Activated CD4-positive, alpha-beta T cell treated with anti-CD3 and anti-CD28 coated beads for 48 hours (primary cell): ENCODE measurements around the gene JPH2.

Source experiments
- DNase-seq: peaks from one replicate; pipeline ENCODE4 v3.0.0-alpha.2; 2020

Gene JPH2

DNA sequence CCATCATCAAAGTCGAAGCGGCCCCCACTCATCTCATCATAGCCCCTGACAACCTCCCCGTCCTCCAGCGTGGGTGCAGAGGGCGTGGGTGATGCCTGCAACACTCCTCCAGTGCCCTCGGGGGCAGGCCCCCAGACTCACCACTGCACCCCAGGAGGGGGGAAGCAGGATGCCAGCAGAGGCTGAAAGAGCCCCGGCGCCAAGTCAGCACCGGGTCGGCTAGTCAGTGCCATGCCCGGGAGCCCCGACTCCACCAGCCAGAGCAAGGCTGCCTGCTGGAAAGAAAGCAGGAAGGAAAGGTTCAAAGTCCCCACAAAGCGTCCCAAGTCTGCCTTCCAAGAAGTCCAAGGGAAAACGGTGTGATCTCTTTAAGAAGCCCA is 324 bp downstream of the JPH2 start:
- DNase-seq, result no peak

DNA sequence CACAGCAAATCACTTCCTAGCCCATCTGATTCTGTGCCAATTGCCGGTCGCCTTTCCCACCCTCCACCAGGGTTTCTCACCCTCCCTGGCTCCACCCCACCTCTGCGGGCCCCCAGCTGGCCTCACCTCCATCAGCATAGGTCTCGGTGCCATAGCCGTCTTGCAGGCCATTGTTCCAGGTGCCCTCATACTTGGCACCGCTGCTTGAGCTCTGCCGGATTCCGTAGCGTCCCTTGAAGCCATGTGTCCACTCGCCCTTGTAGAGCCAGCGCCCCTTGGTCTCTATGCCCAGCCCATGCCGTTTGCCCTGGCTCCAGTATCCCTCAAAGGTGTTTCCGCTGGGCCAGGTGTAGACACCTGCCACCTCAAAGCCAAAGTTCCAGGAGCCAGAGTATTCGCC is 787 bp downstream of the JPH2 start:
- DNase-seq, result no peak

DNA sequence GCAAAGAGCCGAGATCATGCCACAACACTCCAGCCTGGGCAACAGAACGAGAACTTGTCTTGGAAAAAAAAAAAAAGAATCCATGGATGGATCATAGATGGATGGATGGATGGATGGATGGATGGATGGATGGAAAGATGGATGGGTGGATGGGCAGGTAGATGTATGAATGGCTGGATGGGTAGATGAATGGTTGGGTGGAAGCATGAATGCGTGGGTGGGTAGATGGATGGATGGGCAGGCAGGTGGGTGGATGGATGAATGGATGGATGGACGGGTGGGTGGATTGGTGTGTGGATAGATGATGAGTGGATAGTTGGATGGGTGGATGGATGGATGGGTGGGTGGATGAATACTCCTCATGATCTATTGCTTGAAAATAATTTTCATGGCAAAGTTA is 1.4 kb downstream of the JPH2 start:
- no peak for DNase-seq

DNA sequence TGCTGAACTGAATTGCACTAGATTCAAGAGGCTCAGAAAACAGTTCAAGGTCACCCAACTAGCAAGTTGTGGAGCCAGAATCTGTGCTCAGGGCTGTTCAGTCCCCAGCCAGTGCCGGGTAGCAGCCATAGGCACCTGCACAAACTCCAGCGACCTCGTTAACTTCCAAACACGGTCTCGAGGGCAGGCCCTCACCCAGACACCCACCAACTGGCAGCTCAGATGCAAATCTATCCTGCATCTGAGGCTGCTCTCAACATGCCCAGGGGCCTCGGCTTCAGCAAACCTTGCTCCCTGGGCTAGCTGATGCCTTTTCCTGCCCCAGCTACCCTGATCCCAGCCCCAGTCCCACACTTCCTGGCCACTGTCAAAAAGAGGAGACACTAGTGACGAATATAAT is 3.7 kb downstream of the JPH2 start:
- DNase-seq, result no peak

DNA sequence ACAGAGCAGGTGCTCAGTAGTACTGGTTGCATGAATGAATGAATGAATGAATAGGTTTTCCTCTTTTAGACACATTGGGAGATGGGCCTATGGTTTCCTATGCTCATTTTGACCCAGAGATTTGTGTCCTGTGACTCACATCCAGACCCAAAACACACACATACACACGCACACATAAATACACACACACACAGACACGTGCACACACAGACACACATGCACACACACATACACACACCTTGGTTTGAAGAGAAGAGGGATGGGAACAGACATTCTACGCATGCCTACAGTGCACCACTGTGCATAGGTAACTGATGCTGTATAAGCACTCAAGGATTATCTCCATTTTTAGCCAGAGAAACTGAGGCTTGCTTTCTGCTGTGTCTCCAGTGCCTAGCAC is 4.1 kb downstream of the JPH2 start:
- DNase-seq, result no peak

DNA sequence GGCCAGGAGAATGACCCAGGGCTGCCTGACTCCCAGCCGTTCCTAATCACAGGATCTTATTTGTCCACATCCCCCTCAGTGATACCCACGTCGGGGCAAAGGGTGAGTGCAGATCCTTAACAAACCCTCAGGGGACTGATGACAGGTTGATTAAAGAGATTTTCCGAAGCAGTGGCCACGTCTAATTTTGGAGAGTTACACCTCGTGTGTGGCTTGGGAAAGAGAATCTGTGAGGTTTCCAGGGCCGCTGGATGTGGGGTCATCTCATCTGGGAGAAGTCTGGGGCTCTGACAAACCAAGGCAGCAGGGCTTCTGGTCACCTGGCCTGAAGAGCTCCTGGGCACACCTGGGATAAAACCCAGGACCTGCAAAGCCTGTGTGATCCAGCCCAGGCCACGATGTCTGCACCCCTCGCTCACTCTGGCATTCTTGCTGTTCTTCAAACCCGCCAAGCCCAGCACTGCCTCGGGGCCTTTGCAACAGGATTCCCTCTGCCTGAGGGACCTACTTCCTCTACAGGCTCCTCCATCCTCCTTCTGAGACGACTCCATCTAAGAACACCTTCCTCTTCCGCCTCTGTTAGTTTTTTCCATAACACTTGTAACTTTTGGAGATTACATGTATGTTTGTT is 4.7 kb downstream of the JPH2 start:
- no peak for DNase-seq

DNA sequence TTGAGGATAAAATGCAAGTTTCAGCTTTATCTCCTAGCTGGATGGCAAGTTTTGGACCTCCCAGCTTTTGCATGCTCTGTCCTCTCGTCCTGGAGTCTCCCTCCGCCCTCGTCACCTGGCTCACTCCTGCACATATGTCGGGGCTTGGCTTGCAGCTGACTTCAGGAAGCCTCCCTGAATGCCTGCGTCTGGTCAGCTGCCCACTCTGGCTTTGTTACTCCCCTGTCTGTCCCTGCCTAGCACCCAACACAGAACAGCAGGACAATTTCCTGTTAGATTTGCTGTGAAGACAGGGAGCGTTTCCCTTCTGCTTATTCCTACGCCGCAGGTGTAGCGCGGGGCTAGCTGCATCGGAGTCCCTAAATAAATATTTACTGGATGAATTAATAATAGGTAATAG is 5.4 kb downstream of the JPH2 start:
- no peak for DNase-seq

DNA sequence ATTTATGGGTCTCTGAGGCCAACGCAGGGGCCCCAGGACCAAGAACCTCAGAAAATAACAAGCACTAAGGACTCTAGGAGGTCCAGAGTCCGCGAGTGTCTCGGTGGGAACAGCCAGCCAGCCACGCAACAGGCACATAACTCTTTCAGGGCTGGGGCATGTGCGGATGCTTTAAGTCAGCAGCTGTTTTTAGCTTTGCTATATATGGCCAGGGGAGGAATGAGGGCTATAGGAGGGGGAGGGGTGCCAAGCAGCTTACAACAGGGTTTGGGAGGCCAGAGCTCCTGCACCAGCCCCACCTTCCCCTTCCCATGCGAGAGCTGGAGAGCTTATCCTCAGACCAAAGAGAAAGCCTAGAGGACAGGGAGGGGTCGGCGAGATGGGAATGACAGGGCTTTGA is 6.2 kb downstream of the JPH2 start:
- DNase-seq, result no peak

DNA sequence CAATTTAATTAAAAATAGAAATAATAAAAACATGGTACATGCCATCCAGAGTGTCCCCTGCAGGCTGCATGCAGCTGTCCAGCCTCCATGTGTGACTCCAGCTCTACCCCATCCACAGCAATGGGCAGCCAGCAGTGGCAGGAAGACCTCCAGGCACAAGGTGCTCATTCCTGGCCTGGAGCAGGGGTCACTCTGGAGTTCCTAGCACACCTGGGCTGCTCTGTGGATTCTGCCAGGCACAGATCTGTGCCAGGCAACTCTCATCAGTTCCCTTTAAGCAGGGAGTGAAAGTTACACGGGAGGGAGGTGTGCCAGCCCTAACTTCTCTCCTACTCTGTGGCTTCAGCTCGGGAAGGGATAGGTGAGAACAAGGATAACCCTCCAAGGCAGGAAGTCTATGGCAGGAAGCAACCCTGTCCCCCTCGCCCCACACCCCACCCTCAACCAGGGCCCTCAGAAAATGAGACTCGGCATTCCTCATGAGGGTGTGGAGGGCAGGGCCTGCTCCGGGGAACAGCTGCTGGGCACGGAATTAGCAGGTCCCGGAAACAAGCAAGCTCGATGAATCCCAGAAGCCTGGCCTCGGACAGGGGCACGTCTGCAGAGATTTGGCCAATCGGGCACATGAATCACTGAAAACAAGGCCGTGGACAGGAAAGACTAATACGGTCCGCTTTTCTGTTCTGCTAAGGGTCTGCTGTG is 10.0 kb downstream of the JPH2 start:
- DNase-seq, result no peak

DNA sequence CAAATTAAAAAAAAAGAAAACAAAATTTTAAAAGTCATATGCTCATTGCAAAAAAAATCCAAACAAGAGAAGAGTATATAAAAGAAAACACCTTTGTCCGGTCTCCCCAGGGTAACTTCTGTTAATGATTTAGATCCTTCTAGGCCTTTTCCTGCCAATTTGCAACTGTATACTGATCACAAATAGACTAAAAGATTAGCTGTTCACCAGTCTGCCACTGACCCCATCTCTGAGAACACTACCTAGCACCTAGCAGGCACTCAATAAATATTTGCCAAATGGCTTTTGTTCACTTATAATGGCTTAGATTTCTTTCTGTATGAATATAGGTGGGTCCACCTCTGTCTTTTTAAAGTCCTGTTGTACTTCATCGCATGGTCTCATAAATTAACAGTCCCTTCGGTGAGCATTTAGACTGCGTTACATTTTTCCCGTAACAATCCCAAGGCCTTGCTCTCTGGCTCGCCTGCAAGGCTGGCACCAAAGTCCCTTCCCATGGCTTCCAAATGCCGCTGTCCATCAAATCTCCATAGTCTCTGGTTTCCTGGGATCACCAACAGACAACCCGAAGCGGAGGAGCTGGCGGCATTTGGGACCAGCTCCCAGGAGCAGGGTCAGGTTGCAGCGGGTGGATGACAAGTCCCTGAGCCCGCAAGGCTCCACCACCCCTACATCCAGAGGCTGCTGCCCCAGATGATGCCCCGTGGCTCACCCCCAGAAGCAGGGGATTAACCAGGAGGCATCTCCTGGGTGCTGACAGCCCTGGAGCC is 11.8 kb downstream of the JPH2 start:
- DNase-seq, result no peak

DNA sequence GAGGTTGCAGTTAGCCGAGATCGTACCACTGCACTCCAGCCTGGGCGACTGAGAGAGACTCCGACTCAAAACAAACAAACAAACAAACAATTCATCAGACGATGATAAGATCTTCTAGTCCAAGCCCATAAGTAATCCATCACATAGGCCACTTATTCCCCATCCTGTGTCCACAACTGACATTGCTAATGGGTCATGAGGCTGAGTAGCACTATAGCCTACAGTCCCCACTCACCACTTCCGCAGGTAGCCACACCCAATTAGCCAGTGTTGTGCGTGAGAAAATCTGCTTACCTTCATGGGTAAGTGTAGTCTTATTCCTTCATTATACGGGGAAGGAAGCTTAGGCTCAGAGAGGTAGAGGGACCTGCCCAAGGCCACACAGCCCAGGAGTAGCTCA is 13.1 kb downstream of the JPH2 start:
- DNase-seq, result no peak

DNA sequence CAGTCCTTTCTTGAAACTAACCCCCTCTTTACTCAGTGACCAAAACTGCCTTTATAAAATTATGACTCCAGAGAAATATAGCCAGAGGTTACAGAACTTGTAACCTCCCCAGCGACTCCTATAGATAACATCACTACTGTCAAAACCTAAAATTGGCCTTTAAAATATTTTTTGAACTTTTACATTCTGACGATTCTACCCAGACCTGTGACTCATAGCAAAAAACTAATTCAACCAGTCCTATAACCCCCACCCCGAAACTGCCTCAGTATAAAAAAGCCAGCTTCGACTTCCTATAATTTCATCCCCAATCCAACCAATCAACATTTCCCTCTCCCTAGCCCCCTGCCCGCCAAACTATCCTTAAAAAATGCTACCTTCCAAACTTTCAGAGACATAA is 13.9 kb downstream of the JPH2 start:
- DNase-seq, result no peak

DNA sequence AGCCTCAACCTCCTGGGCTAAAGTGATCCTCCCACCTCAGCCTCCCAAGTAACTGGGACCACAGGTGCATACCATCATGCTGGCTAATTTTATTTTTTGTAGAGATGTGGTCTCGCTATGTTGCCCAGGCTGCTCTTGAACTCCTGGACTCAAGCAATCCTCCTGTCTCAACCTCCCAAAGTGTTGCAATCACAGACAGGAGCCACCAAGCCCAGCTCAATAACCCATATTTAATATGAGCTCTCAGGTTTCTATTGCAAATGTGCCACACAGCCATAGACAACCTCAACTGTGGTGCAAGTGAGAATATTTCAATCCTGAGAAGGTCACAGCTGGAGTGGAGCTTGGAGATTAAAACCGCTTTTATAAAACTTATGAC is 14.4 kb downstream of the JPH2 start:
- no peak for DNase-seq

DNA sequence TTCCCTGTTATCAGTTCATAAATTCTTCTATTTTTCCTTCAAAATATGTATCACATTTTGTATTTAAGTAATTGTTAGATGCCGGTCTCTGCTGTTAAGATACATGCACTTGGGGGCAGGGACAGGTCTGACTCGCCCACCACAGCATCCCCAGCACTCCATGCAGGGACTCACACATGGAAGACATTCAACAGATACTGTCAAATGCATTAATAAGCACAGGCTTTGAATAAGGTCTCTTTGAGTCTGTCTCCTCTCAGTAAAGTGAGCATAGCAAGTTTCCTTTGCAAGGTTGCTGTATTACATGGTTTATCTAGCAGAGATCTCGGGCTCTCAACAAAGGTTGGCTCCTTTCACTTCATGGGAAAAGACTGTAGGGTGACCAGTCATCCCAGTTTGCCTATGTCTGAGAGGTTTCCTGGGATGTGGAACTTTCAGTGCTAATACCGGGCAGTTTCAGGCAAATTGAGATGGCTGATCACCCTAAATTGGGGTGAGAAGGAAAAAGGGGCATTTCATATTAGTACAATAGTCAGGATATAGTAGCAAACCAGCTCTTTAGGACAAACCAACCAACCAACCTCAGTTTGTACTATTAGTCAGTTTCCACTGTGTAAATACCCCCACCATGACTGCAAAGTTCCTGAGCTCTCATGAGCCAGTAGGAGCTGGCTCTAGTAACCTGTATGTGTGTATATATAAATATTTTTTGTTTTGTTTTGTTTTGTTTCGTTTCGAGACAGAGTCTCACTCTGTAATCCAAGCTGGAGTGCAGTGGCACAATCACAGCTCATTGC is 15.0 kb downstream of the JPH2 start:
- DNase-seq, result no peak

DNA sequence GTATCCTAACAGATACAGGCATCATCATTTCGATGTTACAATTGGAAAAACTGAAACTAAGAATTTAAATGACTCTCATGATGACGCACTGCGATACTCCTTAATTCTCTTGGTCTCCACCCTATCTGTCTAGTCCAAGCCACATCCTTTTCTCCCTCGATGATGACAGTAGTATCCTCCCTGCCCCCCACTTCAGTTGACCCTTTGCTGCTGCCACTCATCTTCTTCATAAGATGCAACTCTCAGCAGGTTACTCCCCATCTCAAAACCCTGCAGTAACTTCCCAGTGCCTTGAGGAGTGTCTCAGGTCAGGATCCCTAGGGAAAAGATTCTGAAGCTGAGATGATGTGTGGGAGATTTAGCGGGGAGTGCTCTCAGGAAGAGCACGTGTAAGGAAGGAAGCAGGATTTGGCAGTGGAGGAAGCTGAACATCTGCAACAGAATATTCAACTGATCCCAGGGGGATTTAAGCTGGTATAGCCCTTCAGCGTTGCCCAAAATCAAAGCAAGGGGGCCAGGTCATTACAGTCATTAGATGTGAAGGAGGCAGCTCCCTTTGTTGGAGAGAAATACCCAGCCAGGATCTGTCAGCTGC is 16.1 kb downstream of the JPH2 start:
- DNase-seq, result no peak

DNA sequence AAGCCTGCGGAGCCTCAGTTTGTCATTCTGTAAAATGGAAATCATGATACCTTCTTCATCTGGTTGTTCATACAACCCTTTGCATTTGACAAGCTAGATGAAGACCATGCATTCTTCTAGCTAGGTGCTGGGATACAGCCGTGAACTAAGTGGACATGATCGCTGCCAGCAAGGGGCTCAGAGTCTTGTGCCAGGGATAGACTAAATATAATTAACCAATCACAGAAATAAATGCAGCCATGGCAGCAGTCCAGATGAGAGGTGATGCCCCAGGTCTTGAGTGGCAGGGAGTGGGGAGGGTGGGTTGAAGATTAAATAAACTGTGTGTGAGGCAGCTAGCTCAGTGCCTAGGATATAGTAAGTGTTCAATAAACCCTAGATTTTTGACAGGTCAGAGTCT is 19.3 kb downstream of the JPH2 start:
- DNase-seq, result no peak

DNA sequence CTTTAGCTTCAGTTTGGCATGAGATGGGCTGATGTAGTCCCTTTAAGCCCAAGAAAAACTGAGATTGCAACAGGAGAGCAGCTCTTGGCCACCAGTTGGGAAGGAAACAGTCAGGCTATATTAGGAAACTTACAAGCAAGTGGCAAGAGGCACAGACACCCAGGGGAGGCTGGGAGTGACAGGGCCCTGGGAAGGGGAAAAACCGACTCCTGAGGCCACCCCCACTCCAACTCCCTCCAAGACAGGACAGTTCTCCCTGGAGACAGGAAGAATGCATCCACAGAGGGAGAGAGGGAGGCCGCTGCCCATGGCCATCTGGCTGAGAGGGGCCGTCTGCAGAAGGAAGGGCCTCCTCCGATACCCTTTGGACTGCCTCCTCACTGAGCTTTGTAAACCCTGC is 20.5 kb downstream of the JPH2 start:
- DNase-seq, result no peak

DNA sequence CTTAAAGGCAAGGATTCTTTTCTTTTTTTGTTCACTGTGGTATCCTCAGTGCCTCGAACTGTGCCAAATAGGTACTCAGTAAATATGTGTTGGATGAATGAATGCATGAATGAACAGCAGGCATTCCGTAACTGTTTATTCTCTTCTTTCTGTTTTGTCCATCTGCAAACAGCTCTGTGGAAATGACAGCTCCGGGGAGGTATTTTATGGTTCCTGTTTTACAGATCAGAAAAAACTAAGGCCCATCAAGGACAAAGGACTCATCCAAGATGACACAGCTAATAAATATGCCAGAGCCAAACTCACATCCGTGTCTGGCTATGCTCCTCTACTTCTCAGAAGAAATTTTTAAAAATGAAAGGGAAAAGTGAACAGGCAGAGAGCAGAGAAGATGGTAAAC is 21.0 kb downstream of the JPH2 start:
- no peak for DNase-seq

DNA sequence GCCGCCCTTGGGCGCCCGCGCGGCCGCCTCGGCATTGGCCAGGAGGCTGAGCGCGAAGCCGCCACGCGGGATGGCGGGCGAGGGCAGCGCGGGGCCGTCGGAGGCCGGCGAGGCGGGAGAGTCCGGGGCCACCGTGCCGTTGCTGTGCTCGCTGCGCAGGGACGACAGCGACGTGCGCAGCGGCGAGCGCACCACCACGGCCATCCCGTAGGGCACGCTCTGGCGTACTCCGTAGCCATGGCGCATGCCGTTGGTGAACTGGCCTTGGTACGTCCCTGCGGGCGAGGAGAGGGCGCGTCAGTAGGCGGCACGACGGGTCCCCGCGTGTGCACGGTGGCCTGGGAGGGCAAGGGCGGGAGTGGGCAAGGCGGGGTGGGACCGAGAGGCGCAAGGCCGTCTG is 26.9 kb downstream of the JPH2 start:
- no peak for DNase-seq

DNA sequence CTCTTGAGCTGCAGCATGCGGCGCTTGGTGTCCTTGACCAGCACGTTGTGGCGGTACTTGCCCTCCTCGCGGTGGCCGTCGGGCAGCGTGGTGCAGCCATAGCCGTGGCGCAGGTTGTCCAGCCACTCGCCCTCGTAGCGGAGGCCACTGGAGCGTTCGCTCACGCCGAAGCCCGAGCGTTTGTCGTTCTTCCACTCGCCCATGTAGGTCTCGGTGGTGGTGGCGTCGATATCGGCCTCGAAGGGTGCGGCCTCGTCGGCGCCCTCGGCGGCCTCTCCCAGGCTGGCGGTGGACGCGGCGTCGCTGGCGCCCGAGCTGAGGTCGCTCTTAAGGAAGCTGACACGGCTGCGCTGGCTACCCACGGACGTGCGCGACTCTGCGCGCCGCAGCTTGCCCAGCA is 27.3 kb downstream of the JPH2 start:
- DNase-seq, result no peak

DNA sequence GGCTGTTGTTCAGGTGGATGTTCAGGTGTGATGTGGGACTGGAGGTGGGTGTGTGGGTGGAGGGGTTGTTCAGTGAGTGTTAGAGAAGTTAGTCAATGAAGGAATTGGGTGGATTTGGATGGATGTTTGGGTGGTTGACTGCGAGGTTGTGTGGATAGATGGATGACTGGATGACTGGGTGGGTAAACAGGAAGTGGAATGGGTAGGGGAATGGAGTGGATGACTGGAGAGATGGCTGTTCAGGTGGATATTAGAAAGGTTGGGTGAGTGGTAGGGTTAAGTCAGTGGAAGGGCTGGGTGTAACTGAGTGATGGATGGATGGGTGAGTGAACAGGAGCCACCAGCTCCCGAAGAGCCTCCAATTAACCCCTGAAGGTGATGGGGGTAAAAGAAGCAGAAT is 27.9 kb downstream of the JPH2 start:
- no peak for DNase-seq

DNA sequence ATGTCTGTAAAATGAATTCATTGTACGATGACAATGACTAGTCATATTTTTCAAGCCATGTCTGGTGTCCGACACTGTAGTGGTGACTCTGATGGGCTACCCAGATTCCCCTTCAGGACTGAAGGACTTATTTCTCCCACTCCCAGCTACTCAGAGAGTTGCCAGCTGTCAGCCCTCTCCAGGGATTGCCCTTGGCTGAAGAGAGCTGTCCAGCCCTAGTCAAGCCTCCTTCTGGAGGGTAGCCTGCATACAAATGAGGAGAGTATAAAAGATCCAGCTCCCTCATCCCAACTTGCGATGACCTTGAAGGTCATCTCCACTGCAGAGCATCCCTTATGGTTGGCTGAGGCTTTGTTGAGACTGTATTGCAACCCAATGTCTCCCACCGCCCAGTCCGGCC is 29.9 kb downstream of the JPH2 start:
- DNase-seq, result no peak

DNA sequence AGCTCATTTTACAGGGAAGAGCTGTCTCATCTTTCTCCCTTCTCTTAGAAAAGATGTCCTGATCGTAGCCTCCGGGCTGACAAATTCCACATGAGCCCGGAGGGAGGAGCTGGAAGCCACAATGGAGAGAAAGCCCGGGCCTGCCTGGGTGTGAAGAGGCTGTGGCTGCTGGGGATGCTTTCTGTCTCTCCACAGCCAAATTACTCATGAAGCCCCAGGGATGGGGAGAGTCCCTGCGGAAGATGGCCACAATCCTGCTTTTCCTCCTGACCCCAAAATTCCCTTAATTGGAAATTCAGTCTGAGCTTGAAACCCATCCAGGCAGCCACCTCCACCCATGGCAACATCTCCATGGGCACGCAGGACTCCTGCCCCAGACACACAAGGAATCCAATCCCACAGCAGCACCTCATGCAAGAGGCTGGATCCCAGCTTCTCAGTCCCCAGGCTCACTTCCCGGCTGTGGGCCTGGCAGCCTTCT is 32.4 kb downstream of the JPH2 start:
- DNase-seq, result no peak
